Stimulated activated memory B cell treated with anti-CD40 and anti-IgM and Interleukin-4, amounts not matched to agents 10 μg/mL and 1 μg/mL and 100 μg/mL, for 72 hours (primary cell): Measurements from ENCODE around the gene PYGM.

Source experiments
- ATAC-seq: fragments of 150-1000 bp; cut with Tn5 transposase; 2 replicates; pipeline ENCODE4 v1.10.0; 2021
- H3K27ac Mint-ChIP-seq: one replicate; pipeline ENCODE4 v1.8.0; 2022; ENCODE audit warnings: mild to moderate bottlenecking, mixed read lengths
- H3K27me3 Mint-ChIP-seq: one replicate; pipeline ENCODE4 v1.8.0; 2022; ENCODE audit warnings: mixed read lengths
- H3K36me3 Mint-ChIP-seq: one replicate; pipeline ENCODE4 v1.8.0; 2022; ENCODE audit warnings: mixed read lengths
- H3K4me1 Mint-ChIP-seq: one replicate; pipeline ENCODE4 v1.8.0; 2022; ENCODE audit warnings: mixed read lengths
- H3K4me3 Mint-ChIP-seq: one replicate; pipeline ENCODE4 v1.8.0; 2022; ENCODE audit warnings: mild to moderate bottlenecking, moderate library complexity, mixed read lengths
- H3K9me3 Mint-ChIP-seq: one replicate; pipeline ENCODE4 v1.8.0; 2022; ENCODE audit warnings: mixed read lengths

The PYGM gene

DNA sequence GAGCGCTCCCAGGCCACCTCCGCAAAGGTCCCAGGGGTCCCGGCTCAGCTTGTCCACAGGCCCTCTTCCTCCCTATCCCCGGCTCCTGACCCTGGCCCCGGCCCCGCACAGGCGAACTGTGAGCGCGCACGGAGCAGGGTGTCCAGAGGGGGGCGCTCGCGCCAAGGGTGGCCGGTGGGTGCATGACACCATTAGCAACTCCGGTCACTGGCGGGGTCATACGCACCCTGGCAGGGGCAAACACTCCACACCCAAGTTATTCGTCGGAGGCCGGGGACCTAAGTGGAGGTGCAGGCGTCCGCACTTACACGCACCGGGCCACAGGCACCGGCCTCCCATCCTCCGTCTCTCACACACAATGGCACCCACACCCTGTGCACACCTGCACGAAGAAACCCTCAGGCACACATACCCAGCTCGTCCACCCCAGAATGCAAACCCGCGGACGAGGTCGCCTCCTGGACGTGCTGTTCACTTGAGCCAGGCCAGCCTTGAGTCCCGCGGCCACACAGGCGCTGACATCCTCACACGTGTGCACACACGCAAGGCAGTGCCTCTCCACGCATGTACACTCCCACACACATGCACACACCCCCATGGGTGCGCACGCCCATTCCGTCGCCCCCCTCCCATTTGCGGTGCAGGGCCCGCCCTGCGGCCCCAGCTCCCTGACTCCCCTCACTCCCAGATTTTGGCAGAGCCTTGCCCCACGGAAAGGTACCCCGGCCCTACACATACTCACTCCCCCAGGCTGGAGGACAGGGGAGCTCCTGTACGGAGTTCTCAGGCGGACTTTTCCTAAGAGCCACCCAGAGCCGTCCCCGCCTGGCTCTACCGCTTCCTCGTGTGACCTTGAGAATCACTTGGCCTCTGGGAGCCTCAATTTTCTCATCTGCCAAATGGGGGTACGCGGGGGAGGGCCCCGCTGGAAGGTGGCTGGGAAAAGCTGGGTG is 15.9 kb downstream of the PYGM start, which contains the start of gene RASGRP2:
RASGRP2 (minus strand) TSS at position 552 of the 953 bp plus-strand sequence. CDS start 1,276 bp downstream, outside the sequence.
- H3K4me1 Mint-ChIP-seq = peaks cover 48% of the 10 kb centered on the region
- H3K36me3 Mint-ChIP-seq = peaks cover 22% of the 10 kb centered on the region
- peak within 1 kb of the TSS; percentile 94 for H3K27ac Mint-ChIP-seq
- no peaks in the 10 kb centered on the region for H3K9me3 Mint-ChIP-seq
- peak within 1 kb of the TSS; percentile 86 for H3K4me3 Mint-ChIP-seq
- no peaks in the 10 kb centered on the region for H3K27me3 Mint-ChIP-seq
- peak; percentile 70 for ATAC-seq

DNA sequence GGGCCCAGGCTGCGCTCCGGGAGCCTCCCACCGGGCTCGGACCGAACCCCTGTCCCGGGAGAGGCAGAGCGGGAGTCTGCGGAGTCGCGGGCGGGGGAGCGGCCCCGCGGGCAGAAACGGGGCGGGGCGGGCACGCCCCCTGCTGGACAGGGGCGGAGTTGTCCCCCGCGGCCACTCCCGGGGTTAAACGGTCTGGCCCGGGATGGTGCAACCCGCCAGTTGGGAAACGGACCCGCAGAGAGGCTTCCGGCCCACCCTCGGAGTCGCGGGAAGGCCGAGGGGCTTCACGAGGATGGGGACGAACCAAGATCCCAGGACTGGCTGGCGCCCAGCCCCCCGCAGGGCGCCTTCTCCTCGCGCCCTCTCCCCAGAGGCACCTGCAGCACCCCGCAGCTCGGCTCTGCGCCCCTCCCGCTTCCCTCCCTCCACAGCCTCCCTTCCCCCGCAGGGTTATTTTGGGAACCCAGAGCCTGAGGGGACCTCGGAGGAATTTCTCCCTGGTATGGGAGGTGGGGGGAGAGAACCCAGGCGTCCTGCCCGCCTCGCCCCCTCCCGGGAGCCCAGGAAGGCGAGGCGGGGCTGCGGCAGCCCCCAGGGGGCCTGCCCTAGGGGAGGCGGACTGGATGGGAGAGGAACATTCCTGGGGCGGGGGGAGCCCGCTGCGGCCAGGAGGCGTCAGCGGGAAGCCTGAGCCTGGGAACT is 16.7 kb downstream of the PYGM start:
- Mint-ChIP-seq H3K4me3 (peak overlapping the region; percentile 84), H3K27ac (peak overlapping the region; percentile 84), H3K36me3 (peaks cover 18% of the 10 kb centered on the region), H3K9me3 (no peaks in the 10 kb centered on the region), H3K4me1 (peaks cover 42% of the 10 kb centered on the region), H3K27me3 (no peaks in the 10 kb centered on the region)
- peak; percentile 28 for ATAC-seq

GRCh38 chr11:64742087-64742888 is 17.5 kb downstream of the PYGM start:
- H3K9me3 Mint-ChIP-seq = no peaks in the 10 kb centered on the region
- H3K36me3 Mint-ChIP-seq = peaks cover 16% of the 10 kb centered on the region

GRCh38 chr11:64741375-64742086 is 18.2 kb downstream of the PYGM start:
- peak overlapping the region; percentile 43 for H3K27ac Mint-ChIP-seq
- H3K4me1 Mint-ChIP-seq = peaks cover 37% of the 10 kb centered on the region
- peak overlapping the region; percentile 80 for H3K4me3 Mint-ChIP-seq

More at GRCh38 chr11:64742087-64742888, 17.5 kb downstream of the PYGM start:
- Mint-ChIP-seq H3K27me3 (no peaks in the 10 kb centered on the region), H3K27ac (peak overlapping the region; percentile 43), H3K4me3 (peak overlapping the region; percentile 80), H3K4me1 (peaks cover 37% of the 10 kb centered on the region)
- peak; percentile 3 for ATAC-seq

GRCh38 chr11:64739871-64740270 is 19.9 kb downstream of the PYGM start:
- Mint-ChIP-seq H3K27me3 (no peaks in the 10 kb centered on the region), H3K4me1 (peaks cover 39% of the 10 kb centered on the region), H3K9me3 (no peaks in the 10 kb centered on the region), H3K36me3 (peaks cover 22% of the 10 kb centered on the region), H3K27ac (no peak overlapping the region), H3K4me3 (no peak overlapping the region)
- no peak for ATAC-seq

More at GRCh38 chr11:64741375-64742086, 18.2 kb downstream of the PYGM start:
- H3K9me3 Mint-ChIP-seq = no peaks in the 10 kb centered on the region
- H3K36me3 Mint-ChIP-seq = peaks cover 16% of the 10 kb centered on the region
- H3K27me3 Mint-ChIP-seq = no peaks in the 10 kb centered on the region
- ATAC-seq = no peak

GRCh38 chr11:64736654-64737053 is 23.1 kb downstream of the PYGM start:
- H3K27me3 Mint-ChIP-seq = no peaks in the 10 kb centered on the region
- H3K27ac Mint-ChIP-seq = peak overlapping the region; percentile 56
- H3K4me1 Mint-ChIP-seq = peaks cover 31% of the 10 kb centered on the region
- no peaks in the 10 kb centered on the region for H3K9me3 Mint-ChIP-seq
- no peak for ATAC-seq
- no peak overlapping the region for H3K4me3 Mint-ChIP-seq
- H3K36me3 Mint-ChIP-seq = peaks cover 32% of the 10 kb centered on the region

GRCh38 chr11:64735725-64736259 is 24.0 kb downstream of the PYGM start:
- no peaks in the 10 kb centered on the region for H3K9me3 Mint-ChIP-seq
- no peak overlapping the region for H3K4me3 Mint-ChIP-seq
- peaks cover 24% of the 10 kb centered on the region for H3K4me1 Mint-ChIP-seq
- H3K27ac Mint-ChIP-seq = peak overlapping the region; percentile 56
- no peaks in the 10 kb centered on the region for H3K27me3 Mint-ChIP-seq
- peaks cover 32% of the 10 kb centered on the region for H3K36me3 Mint-ChIP-seq
- ATAC-seq = no peak

DNA sequence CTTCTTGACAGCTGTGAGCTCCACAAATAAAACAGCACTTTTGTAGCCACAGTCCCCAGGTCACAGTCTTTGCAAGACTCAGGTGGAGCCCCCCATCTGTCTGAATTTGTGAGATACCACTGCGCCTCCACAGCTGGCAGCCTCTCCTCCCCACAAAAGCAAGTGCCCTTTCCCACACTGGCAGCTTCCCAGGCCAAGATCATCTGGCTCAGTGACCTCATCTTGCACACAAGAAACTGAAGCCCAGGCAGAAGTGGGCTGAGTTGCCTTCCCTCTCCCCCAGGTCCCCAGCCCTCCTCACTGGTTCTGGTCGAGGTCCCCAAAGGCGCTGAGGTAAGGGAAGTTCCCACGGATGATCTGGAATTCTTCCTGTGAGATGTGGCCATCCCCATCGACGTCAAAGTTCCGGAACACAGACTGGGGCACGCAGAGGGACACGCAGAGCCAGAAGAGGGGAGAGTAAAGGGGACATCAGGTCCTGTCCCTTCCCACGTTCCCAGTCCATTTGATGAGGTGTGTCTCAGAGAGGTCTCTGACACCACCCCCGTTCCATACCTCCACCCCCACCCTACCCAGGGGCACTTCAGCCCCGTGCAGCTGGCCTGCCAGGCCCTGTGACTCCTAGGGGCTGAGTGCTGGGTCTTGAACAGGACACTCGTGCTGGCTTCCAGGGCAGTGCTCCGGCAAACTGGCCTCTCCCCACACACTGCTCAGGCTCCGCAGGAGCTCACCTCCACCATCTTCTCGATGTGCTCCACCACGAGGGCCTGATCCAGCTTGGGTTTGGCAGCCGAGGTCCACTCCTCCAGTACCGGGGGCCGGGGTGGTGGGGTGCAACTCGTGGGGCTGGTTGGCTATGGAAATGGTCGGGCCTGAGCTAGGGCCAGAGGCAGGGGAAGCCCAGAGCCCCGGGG is 24.7 kb downstream of the PYGM start:
- peaks cover 24% of the 10 kb centered on the region for H3K4me1 Mint-ChIP-seq
- no peaks in the 10 kb centered on the region for H3K9me3 Mint-ChIP-seq
- H3K4me3 Mint-ChIP-seq = no peak overlapping the region
- no peaks in the 10 kb centered on the region for H3K27me3 Mint-ChIP-seq
- H3K27ac Mint-ChIP-seq = peak overlapping the region; percentile 56
- ATAC-seq = no peak
- peaks cover 26% of the 10 kb centered on the region for H3K36me3 Mint-ChIP-seq

- H3K27ac Mint-ChIP-seq = no peak overlapping the region
These were observed 28.2 kb downstream of the PYGM start for GRCh38 chr11:64731601-64732000.

DNA sequence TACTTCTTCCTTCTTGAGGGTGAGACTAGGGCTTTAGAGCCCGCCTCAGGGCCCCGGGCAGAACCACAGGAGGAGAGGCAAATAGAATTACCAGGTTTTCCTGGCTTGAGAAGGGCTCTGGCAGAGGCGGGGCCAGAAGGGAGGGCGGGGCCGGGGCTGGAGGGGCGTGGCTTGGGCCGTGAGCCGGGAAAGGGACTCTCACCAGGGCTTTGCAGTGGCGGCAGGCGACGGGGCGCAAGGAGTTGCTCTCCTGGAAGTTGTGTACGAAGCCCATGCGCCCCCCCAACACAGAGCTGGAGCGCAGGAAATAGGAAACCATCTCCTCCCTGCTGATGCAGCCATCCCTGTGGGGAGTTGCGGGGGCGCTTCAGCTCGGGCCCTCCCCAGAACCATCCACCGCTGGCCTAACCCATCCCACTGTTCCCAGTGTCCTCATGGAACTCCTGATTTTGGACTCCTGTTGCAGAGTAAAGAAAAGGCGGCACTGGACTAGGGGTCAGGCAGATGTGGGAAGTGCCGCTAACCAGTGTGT is 29.9 kb downstream of the PYGM start:
- Mint-ChIP-seq H3K9me3 (no peaks in the 10 kb centered on the region), H3K27ac (no peak overlapping the region), H3K4me3 (no peak overlapping the region)

More at GRCh38 chr11:64731601-64732000, 28.2 kb downstream of the PYGM start:
- Mint-ChIP-seq H3K4me1 (peaks cover 24% of the 10 kb centered on the region), H3K36me3 (peaks cover 30% of the 10 kb centered on the region), H3K9me3 (no peaks in the 10 kb centered on the region), H3K4me3 (no peak overlapping the region), H3K27me3 (no peaks in the 10 kb centered on the region)
- ATAC-seq = no peak

DNA sequence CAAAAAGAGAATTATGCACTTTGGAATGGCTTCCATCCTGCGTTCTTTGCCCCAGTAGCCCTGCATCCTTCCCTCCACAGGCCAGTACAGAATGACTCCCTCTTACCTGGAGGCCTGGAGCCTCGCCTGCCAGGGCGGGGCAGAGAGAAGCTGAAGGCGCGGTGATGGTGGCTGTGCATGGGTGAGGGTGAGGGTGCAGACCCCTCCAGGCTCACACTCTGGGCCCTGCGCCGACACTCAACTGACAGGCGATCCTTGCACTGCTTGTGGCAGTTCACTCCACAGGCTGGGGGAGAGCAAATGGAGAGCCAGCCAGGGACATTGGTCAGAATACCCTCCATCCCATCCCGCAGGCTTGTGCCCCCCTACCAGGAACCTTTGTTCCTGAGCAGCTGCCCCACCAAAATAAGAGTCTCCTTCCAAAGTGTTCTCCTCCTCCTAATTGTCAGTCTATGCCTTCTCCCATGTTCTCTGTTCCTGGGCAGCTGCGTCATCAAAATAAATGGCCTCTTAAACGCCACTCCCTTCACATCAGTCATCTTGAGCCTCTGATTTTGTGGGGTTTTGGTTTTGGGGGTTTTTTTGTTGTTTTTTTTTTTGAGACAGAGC is 30.9 kb downstream of the PYGM start:
- Mint-ChIP-seq H3K27me3 (no peaks in the 10 kb centered on the region), H3K27ac (no peak overlapping the region), H3K4me1 (peaks cover 23% of the 10 kb centered on the region), H3K4me3 (no peak overlapping the region), H3K36me3 (peaks cover 20% of the 10 kb centered on the region), H3K9me3 (no peaks in the 10 kb centered on the region)
- no peak for ATAC-seq

More for the DNA sequence above, 29.9 kb downstream of the PYGM start:
- no peaks in the 10 kb centered on the region for H3K27me3 Mint-ChIP-seq
- H3K36me3 Mint-ChIP-seq = peaks cover 24% of the 10 kb centered on the region
- ATAC-seq = no peak
- H3K4me1 Mint-ChIP-seq = peaks cover 15% of the 10 kb centered on the region

DNA sequence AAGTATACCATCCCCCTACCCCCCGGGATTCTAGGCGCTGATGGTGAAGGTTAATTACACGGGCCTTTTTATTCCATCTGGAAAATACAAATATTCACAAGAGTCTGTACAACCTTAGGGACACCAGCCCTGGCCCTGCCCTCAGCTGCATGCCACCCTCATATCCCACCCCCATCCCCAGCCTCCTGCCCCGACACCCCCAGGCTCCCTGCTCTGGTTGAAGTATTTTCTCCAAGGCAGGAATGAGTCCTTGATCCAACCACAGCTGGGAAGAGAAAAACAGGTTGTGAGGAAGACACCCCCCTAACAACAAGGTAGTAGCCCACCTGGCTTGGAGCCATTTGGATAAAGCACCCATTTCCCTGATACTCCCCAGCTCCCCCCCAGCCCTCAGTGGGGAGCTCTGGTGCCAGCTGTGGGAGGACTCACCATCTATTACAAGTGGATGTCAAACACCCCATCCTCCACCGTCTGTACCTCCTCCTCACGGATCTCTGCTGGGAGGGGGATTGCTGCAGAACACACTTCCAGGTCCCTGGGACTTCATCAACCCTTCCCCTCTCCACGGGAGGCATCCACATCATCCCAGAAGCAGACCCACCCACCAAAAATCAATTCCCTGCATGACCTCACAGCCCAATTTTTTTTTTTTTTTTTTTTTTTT is 32.8 kb downstream of the PYGM start:
- H3K27me3 Mint-ChIP-seq = peaks cover 9% of the 10 kb centered on the region
- no peak for ATAC-seq
- no peak overlapping the region for H3K27ac Mint-ChIP-seq

More for the DNA sequence above, 32.8 kb downstream of the PYGM start:
- H3K4me3 Mint-ChIP-seq = no peak overlapping the region
- H3K4me1 Mint-ChIP-seq = peaks cover 29% of the 10 kb centered on the region
- H3K9me3 Mint-ChIP-seq = no peaks in the 10 kb centered on the region
- peaks cover 17% of the 10 kb centered on the region for H3K36me3 Mint-ChIP-seq
